ENCODE data around the gene ERO1B. TPM values are rescaled to one million over a fixed set of nuclear protein-coding genes. Genes with fewer than 3 reads are reported as not detected.

The ERO1B gene
- polyA plus RNA-seq, 1 donor from 2014 or later = 2.7 TPM

- Histone ChIP-seq H3K27me3 (ENCODE audit: insufficient read depth, low read depth, low read length) (no peaks in the 10 kb centered on the region), H3K27ac (ENCODE audit: low read length) (no peak overlapping the region), H3K9me3 (ENCODE audit: low read length) (no peaks in the 10 kb centered on the region), H3K9me2 (ENCODE audit: insufficient read depth, low read length) (no peaks in the 10 kb centered on the region), H3K4me2 (ENCODE audit: low read length) (no peak overlapping the region), H3K9ac (ENCODE audit: low read length) (no peak overlapping the region), H3K36me3 (ENCODE audit: insufficient read depth, low read length) (no peaks in the 10 kb centered on the region), H4K20me1 (ENCODE audit: insufficient read depth) (no peaks in the 10 kb centered on the region), H3K79me2 (replicated peaks; ENCODE audit: insufficient read depth, low read length) (no peaks in the 10 kb centered on the region), H3F3A (ENCODE audit: insufficient read depth, low read length, poor library complexity, severe bottlenecking) (no peaks in the 10 kb centered on the region), H3K4me3 (ENCODE audit: low read length) (no peak overlapping the region), H2AFZ (ENCODE audit: low read depth, low read length) (no peak overlapping the region)
- TF ChIP-seq EZH2 (IDR thresholded peaks at IDR 0.05; ENCODE audit: borderline replicate concordance, insufficient read depth, low read length, poor library complexity, severe bottlenecking) = no peak
- TF ChIP-seq EP300 (conservative IDR thresholded peaks at IDR 0.05; ENCODE audit: poor library complexity, severe bottlenecking) = no peak
- TF ChIP-seq SMC3 (conservative IDR thresholded peaks at IDR 0.05; ENCODE audit: poor library complexity) = no peak
- TF ChIP-seq TAF1 (IDR thresholded peaks at IDR 0.05; ENCODE audit: low read depth) = no peak
- no peak for TF ChIP-seq CTCF (IDR thresholded peaks at IDR 0.05; ENCODE audit: poor library complexity, severe bottlenecking)
- no peak for TF ChIP-seq REST (IDR thresholded peaks at IDR 0.05; ENCODE audit: borderline replicate concordance)
These were observed 67.0 kb downstream of the ERO1B start for GRCh38 chr1:236214761-236215160.

DNA sequence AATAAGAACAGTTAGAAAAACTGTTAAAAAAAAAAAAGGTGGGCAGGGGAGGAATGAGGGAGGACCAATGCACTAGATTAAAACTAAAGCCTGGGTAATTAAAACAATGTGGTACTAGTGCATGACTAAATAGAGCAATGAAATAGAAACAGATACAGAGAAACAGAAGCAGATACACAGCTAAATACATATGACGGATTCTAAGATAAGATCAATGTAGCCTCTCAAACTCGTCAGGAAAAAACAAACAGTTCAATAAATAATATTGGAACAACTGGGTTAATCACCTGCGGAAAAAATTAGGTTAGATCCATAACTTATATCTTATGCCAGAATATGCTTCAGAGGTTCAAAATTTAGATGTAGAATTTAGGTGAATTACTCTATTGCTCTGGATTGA lies 68.2 kb downstream of the ERO1B start:
- Histone ChIP-seq H3F3A (ENCODE audit: insufficient read depth, low read length, poor library complexity, severe bottlenecking) (no peaks in the 10 kb centered on the region), H3K27ac (ENCODE audit: low read length) (no peak overlapping the region), H3K4me2 (ENCODE audit: low read length) (no peak overlapping the region), H4K20me1 (ENCODE audit: insufficient read depth) (no peaks in the 10 kb centered on the region), H2AFZ (ENCODE audit: low read depth, low read length) (no peak overlapping the region), H3K79me2 (replicated peaks; ENCODE audit: insufficient read depth, low read length) (no peaks in the 10 kb centered on the region), H3K9ac (ENCODE audit: low read length) (no peak overlapping the region), H3K36me3 (ENCODE audit: insufficient read depth, low read length) (no peaks in the 10 kb centered on the region), H3K27me3 (ENCODE audit: insufficient read depth, low read depth, low read length) (no peaks in the 10 kb centered on the region), H3K9me2 (ENCODE audit: insufficient read depth, low read length) (no peaks in the 10 kb centered on the region), H3K4me3 (ENCODE audit: low read length) (no peak overlapping the region), H3K9me3 (ENCODE audit: low read length) (no peaks in the 10 kb centered on the region)
- TF ChIP-seq EP300 (conservative IDR thresholded peaks at IDR 0.05; ENCODE audit: poor library complexity, severe bottlenecking) = no peak
- TF ChIP-seq MXI1 (conservative IDR thresholded peaks at IDR 0.05; ENCODE audit: poor library complexity, severe bottlenecking) = no peak
- no peak for TF ChIP-seq POLR2AphosphoS5 (IDR thresholded peaks at IDR 0.05)
- no peak for TF ChIP-seq RAD21 (conservative IDR thresholded peaks at IDR 0.05)

DNA sequence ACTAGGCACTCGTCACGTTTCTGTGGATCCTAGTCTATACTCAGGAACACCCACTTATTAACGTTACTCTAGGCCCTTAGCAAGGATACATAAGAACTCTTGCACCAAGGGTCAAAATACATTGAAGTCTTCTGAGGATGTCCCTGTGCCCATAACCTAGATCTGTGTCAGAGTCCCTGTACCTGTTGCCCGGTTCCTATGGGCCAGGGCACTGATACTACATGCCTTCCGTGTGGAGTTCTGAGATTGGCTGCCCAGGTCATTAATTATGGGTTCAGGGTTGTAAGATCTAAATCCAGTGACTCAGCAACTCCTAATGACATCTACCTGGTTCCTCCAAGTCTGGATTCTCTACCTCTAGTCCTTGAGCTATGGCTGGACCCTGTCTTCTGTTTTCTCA lies 69.9 kb downstream of the ERO1B start:
- Histone ChIP-seq H3K27ac (ENCODE audit: low read length) (no peak overlapping the region), H4K20me1 (ENCODE audit: insufficient read depth) (no peaks in the 10 kb centered on the region)

More for the DNA sequence above, 69.9 kb downstream of the ERO1B start:
- H3K4me2 ChIP-seq (ENCODE audit: low read length) = no peak overlapping the region
- no peak overlapping the region for H3K9ac ChIP-seq (ENCODE audit: low read length)
- no peak overlapping the region for H2AFZ ChIP-seq (ENCODE audit: low read depth, low read length)
- no peaks in the 10 kb centered on the region for H3K79me2 ChIP-seq (replicated peaks; ENCODE audit: insufficient read depth, low read length)
- no peaks in the 10 kb centered on the region for H3F3A ChIP-seq (ENCODE audit: insufficient read depth, low read length, poor library complexity, severe bottlenecking)
- H3K9me3 ChIP-seq (ENCODE audit: low read length) = no peaks in the 10 kb centered on the region
- H3K9me2 ChIP-seq (ENCODE audit: insufficient read depth, low read length) = no peaks in the 10 kb centered on the region
- TF ChIP-seq REST (IDR thresholded peaks at IDR 0.05; ENCODE audit: borderline replicate concordance) (no peak), POLR2AphosphoS5 (IDR thresholded peaks at IDR 0.05) (no peak), RAD21 (conservative IDR thresholded peaks at IDR 0.05) (no peak), SMC3 (conservative IDR thresholded peaks at IDR 0.05; ENCODE audit: poor library complexity) (no peak), EZH2 (IDR thresholded peaks at IDR 0.05; ENCODE audit: borderline replicate concordance, insufficient read depth, low read length, poor library complexity, severe bottlenecking) (no peak), MXI1 (conservative IDR thresholded peaks at IDR 0.05; ENCODE audit: poor library complexity, severe bottlenecking) (no peak), EP300 (conservative IDR thresholded peaks at IDR 0.05; ENCODE audit: poor library complexity, severe bottlenecking) (no peak), TAF1 (IDR thresholded peaks at IDR 0.05; ENCODE audit: low read depth) (no peak), CTCF (IDR thresholded peaks at IDR 0.05; ENCODE audit: poor library complexity, severe bottlenecking) (no peak)
- H3K27me3 ChIP-seq (ENCODE audit: insufficient read depth, low read depth, low read length) = no peaks in the 10 kb centered on the region
- H3K36me3 ChIP-seq (ENCODE audit: insufficient read depth, low read length) = no peaks in the 10 kb centered on the region
- H3K4me3 ChIP-seq (ENCODE audit: low read length) = no peak overlapping the region

Data from neural cell (in vitro differentiated cells).